ENCODE data around the gene GPC1. TPM values are rescaled to one million over a fixed set of nuclear protein-coding genes. Genes with fewer than 3 reads are reported as not detected.

The GPC1 gene
- total RNA-seq, 4 donors from 2014 or later, result 34.1 to 80.4 (median 53.3) TPM

DNA sequence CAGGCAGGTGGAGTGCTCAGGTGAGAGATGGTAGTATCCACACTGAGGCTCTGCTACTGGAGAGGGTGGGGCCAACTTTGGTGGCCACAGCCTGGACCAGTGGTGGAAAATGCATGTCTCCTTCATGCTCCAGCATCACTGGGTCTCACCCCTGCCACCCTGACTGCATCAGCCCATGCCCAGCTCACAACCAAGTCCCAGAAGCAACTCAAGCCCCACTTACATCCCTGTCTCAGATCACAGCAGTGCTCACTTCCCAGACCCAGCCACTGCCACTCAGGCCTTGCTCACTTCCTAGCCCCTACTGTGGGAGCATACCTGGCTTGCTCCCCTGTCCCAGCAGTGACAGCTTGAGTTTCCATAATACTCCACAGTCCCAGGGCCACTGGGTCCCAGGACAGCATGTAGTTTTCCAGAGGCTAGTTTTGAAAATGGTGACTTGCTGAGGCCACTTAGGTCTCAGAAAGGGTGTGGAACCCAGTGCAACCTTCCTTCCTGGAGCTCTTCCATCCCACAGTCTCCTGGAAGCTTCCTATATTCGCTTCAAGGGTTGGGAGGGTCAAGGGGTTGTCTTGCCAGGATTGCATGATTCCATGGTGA lies 58.8 kb downstream of the GPC1 start:
- no peak for TF ChIP-seq CTCF (IDR thresholded peaks at IDR 0.05; ENCODE audit: low read depth)

DNA sequence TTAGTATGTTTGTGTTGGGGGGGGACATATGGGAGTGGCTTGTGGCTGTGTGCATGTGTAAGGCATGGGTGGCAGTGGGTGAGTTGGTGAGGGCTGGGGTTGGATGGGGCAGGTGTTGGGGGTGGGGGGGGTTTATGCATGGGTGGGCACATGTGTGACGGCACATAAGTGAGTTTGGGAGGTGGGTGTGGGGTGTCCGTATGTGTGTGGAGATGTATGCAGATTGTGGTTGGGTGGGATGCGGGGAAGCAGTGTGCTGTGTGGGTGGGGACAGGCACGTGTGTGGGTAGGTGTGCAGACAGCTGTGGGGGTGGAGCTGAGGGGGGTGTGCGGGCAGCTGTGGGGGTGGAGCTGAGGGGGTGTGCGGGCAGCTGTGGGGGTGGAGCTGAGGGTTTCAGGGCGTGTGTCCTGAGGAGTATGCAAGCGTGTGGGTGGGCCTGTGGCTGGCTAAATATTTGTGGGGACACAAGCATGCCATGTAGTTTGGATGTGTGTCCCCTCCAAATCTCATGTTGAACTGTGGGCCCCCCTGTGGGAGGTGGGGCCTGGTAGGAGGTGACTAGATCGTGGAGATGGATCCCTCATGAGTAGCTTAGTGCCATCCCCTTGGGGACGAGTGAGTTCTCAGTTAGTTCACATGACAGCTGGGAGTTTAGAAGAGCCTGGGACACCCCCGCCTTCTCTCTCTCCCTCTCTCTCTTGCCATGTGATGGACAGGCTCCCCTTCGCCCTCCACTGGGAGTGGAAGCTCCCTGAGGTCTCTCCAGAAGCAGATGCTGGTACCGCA lies 62.9 kb downstream of the GPC1 start:
- TF ChIP-seq CTCF (IDR thresholded peaks at IDR 0.05; ENCODE audit: low read depth), result no peak

GRCh38 chr2:240498958-240499260 lies 63.4 kb downstream of the GPC1 start:
- TF ChIP-seq CTCF (IDR thresholded peaks at IDR 0.05; ENCODE audit: low read depth), result no peak

DNA sequence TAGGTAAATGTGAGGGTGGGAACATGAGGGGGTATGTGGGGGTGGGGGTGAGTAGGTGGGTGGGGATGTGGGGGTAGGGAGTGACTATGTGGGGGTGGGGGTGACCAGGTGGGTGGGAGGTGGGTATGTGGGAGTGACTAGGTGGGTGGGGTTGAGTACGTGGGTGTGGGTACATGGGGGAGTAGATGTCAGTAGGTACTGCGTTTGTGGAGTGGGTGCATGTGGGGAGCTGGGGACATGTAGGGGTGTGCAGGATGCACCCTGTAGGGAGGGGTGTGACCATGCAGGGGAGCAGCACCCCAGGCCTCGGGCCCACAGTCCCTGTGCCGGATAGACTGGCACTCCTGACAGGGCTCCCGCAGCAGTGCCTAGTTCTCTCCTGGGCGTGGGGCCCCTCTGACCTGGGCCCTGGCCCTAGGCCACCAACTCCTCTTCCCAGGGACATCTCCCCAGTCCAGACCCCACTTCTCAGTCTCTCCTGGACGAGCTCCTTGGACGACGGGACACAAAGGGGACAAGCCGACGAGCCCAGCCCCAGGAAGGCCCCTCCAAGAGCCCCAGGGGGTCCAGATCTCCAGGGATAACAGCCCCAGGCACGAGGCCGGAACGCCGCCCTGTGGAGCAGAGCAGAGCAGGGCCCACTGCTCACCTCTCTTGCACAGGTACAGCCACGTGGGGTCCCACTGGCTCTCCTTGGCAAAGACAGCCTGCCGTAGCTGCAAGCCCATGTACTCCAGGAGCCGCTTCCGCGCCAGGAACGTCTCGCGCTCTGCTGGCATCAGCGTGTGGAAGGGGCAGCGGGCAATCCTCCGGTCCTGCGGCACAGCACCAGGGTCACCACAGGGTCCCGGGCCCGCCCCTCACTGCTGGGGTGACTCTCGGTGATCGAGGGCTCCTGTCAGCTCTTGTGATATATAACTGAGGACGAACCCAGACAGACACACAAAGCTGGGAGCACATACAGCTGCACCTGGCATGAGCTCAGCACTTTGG lies 64.1 kb downstream of the GPC1 start:
- TF ChIP-seq CTCF (IDR thresholded peaks at IDR 0.05; ENCODE audit: low read depth), result no peak

DNA sequence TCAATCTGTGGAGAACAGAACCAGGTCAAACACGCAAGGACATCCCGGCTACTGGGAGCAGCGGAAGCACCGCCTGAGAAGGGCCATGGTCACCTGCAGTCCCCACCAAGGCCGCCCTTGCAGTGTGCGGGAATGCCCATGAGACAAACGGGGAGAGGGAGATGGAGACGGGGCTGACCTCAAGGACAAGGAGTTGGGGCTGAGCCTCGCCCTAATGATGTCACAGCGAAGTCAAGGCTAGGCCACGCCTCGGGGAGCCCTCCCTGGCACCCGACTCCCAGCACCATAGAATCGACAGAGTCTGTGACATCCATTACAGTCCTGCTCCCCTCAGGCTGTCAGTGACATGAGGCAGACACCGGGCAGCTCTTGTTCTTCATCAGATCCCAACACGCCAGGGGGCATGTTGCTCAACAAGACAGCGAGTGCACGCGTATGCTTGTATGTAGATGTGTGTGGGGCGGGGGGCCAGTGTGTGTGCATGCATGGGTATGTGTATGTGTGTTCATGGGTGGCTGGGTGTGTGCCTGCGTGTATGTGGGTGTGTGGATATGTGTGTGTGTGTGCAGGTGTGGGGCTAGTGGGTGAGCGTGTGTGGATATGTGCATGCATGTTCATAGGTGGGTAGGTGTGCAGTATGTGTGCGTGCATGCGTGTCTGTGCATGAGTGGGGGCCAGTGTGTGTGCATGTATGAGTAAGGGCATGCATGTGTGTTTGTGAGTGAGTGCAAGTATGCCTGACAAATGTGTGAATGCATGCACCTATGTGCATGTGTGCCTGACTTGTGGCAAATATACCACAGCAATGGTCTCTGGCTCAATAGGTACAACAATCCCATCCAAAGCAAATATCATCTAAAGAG lies 65.3 kb downstream of the GPC1 start:
- no peak for TF ChIP-seq CTCF (IDR thresholded peaks at IDR 0.05; ENCODE audit: low read depth)

GRCh38 chr2:240501531-240501991 lies 66.1 kb downstream of the GPC1 start:
- no peak for TF ChIP-seq CTCF (IDR thresholded peaks at IDR 0.05; ENCODE audit: low read depth)
